Esophagus mucosa (tissue), 1 donor: ENCODE data around the gene HPSE2. TPM values are rescaled to one million over a fixed set of nuclear protein-coding genes. Genes with fewer than 3 reads are reported as not detected.
"Not testable (repeated sequence)": the region's sequence is repeated elsewhere in the genome, so short reads cannot be mapped to it uniquely, and the experiment has no call there.

Source experiments
- ATAC-seq: fragments of 200-7000 bp; cut with Tn5 transposase; one replicate; pipeline ENCODE4 v1.9.1; 2020
- total RNA-seq: library from RNA; stranded (reverse); gene quantifications from one replicate; pipeline ENCODE4 v1.2.4, GENCODE V29; 2023
- donor health status: DM: yes; HTN: yes; CAD: no.

HPSE2 gene
- total RNA-seq, 1 donor from 2014 or later = 0.20 TPM

- no peak for ATAC-seq
Observed at GRCh38 chr10:99002392-99002791, 233.3 kb downstream of the HPSE2 start.

GRCh38 chr10:98997596-98997995, 238.1 kb downstream of the HPSE2 start:
- ATAC-seq = no peak

GRCh38 chr10:98994030-98994429, 241.6 kb downstream of the HPSE2 start:
- ATAC-seq = no peak

- not testable (repeated sequence) for ATAC-seq
Observed at GRCh38 chr10:98983751-98984150, 251.9 kb downstream of the HPSE2 start.

- no peak for ATAC-seq
Observed at GRCh38 chr10:98980353-98980752, 255.3 kb downstream of the HPSE2 start.

- ATAC-seq = no peak
Observed at GRCh38 chr10:98971464-98971863, 264.2 kb downstream of the HPSE2 start.

- no peak for ATAC-seq
Observed at GRCh38 chr10:98967601-98968000, 268.1 kb downstream of the HPSE2 start.

GRCh38 chr10:98963608-98964007, 272.0 kb downstream of the HPSE2 start:
- ATAC-seq = no peak

- no peak for ATAC-seq
Observed at GRCh38 chr10:98959379-98959778, 276.3 kb downstream of the HPSE2 start.

GRCh38 chr10:98957801-98958200, 277.9 kb downstream of the HPSE2 start:
- ATAC-seq = no peak

GRCh38 chr10:98956576-98957260, 278.9 kb downstream of the HPSE2 start:
- no peak for ATAC-seq

GRCh38 chr10:98953251-98953650, 282.4 kb downstream of the HPSE2 start:
- ATAC-seq = no peak

GRCh38 chr10:98951269-98952000, 284.2 kb downstream of the HPSE2 start:
- ATAC-seq = no peak

- ATAC-seq = no peak
Observed at GRCh38 chr10:98950106-98950505, 285.5 kb downstream of the HPSE2 start.

- no peak for ATAC-seq
Observed at GRCh38 chr10:98949306-98949705, 286.3 kb downstream of the HPSE2 start.

- no peak for ATAC-seq
Observed at GRCh38 chr10:98943681-98944080, 292.0 kb downstream of the HPSE2 start.

GRCh38 chr10:98929709-98930108, 305.9 kb downstream of the HPSE2 start:
- ATAC-seq = no peak

GRCh38 chr10:98925651-98926050, 310.0 kb downstream of the HPSE2 start:
- ATAC-seq = no peak

- ATAC-seq = no peak
Observed at GRCh38 chr10:98924526-98924925, 311.1 kb downstream of the HPSE2 start.

- no peak for ATAC-seq
Observed at GRCh38 chr10:98921316-98921715, 314.3 kb downstream of the HPSE2 start.

GRCh38 chr10:98920807-98921206, 314.8 kb downstream of the HPSE2 start:
- ATAC-seq = no peak

GRCh38 chr10:98920360-98920759, 315.3 kb downstream of the HPSE2 start:
- no peak for ATAC-seq

- no peak for ATAC-seq
Observed at GRCh38 chr10:98919899-98920298, 315.8 kb downstream of the HPSE2 start.

- no peak for ATAC-seq
Observed at GRCh38 chr10:98917828-98918227, 317.8 kb downstream of the HPSE2 start.
